ENCODE measurements around the gene BABAM2.
A peak's percentile ranks its signal among the peaks of the same experiment; 100 is the strongest.

DNA sequence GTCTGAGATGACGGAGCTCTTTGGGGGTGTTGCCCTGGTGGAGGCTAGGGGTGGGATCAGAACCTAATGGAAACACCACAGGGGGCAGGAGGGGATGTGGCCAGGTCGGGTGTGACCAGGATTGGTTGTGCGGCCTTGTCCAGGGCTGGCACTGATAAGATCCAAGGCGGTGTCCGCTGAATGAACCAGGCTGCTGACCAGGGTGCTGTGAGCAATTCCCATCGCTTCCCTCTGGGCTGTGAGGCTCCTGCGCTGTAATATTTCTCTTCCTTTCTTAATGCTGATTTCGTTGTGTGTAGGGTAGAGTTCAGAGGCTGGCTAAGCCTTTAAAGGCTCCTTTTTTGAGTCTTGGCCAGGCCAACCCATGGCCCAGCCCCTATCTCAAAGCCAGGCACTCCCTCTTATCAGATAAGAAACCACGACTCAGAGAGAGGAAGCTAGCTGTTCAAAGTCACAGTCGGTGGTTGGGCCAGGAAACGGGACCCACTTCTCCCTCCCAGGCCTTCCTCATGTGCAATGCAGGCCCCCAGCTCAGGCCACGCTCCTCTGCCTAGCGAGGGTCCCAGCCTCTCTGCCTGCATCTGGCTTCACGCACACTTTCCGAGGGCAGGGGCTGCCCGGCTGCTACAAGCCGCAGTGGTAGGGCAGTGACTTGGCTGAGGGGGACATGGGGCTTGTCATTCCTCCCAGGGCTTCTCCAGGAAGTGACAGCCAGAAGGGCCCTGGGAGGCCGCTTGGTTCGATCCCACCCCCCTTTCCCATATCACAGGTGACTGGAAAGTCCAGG is 476.2 kb downstream of the BABAM2 start:
- TF ChIP-seq CTCF (IDR thresholded peaks at IDR 0.05), result peak in 2 of 6 experiments; percentile 6
- TF ChIP-seq POLR2A (IDR thresholded peaks at IDR 0.05), result peak; percentile 70 to 93

Measured in Peyer's patch (tissue), 4 donors.